HepG2 (cell line): ENCODE results near the gene CPN1. TPM values are rescaled to one million over a fixed set of nuclear protein-coding genes. Genes with fewer than 3 reads are reported as not detected.

Experiments
- EZH2 ChIP-seq: conservative IDR thresholded peaks from 2 replicates; pipeline ENCODE4 v1.6.1; 2012; ENCODE audit warnings: mild to moderate bottlenecking, low read depth, low read length, moderate library complexity
- NFIC ChIP-seq: IDR thresholded peaks from 2 replicates; pipeline ENCODE4 v1.6.1; 2012; ENCODE audit warnings: mild to moderate bottlenecking, low read length, inconsistent platforms
- NFKB2 ChIP-seq: sonication (generic); formaldehyde crosslinking; IDR thresholded peaks from 2 replicates; pipeline ENCODE4 v1.4.0; 2020; ENCODE audit warnings: missing genetic modification reagents, borderline replicate concordance
- RBFOX2 ChIP-seq: fragments of 200-400 bp; formaldehyde crosslinking; IDR thresholded peaks from 2 replicates; pipeline ENCODE4 v1.6.1; 2017; ENCODE audit warnings: low read depth, mild to moderate bottlenecking, low read length
- SIN3A ChIP-seq: IDR thresholded peaks from 2 replicates; pipeline ENCODE4 v1.6.1; 2011; ENCODE audit warnings: low read depth, mild to moderate bottlenecking, control low read depth, low read length, borderline replicate concordance
- ZBTB20 ChIP-seq: sonication (generic); formaldehyde crosslinking; IDR thresholded peaks from 2 replicates; pipeline ENCODE4 v1.8.1; 2023; ENCODE audit warnings: missing genetic modification reagents, low read depth, mild to moderate bottlenecking, borderline replicate concordance
- ZBTB7A ChIP-seq: sonication (generic); formaldehyde crosslinking; IDR thresholded peaks from 2 replicates; pipeline ENCODE4 v1.8.0; 2022; ENCODE audit warnings: mild to moderate bottlenecking, missing genetic modification reagents
- ZMYM3 ChIP-seq: sonication (generic); formaldehyde crosslinking; IDR thresholded peaks from 2 replicates; pipeline ENCODE4 v1.5.1; 2020; ENCODE audit warnings: mild to moderate bottlenecking, missing genetic modification reagents
- polyA plus RNA-seq, 8 experiments: library from polyadenylated mRNA; depleted of rRNA in 3 of 8; stranded (reverse) in 7 of 8; unstranded in 1 of 8; fragments of >200 nt; fragmentation: Illumina TruSeq in 4 of 8; extraction: Trizol in 4 of 8; gene quantifications; 2 replicates each; pipeline versions ENCODE4 v1.2.1 to v1.2.3, GENCODE V29; 2011 to 2016; ENCODE audit warnings: low read depth in 4 of 8, missing spikeins in 1 of 8, mixed read lengths in 1 of 8; ENCODE audit not compliant: insufficient read depth in 1 of 8
- total RNA-seq, 5 experiments: library from RNA; depleted of rRNA; stranded (reverse); fragments of >200 nt; fragmentation: Illumina TruSeq; extraction: Trizol; gene quantifications; 2 replicates each; pipeline ENCODE4 v1.2.3, GENCODE V29; 2016; ENCODE audit warnings: low read depth in 1 of 5
- TF ChIP-seq, protein P1 (sequence below): sonication (generic); formaldehyde crosslinking; IDR thresholded peaks from 2 replicates; pipeline ENCODE4 v1.4.0; 2020; ENCODE audit warnings: low read depth, mild to moderate bottlenecking, missing genetic modification reagents
- TF ChIP-seq, protein P2 (sequence below): IDR thresholded peaks from 2 replicates; pipeline ENCODE4 v1.6.1; 2016; ENCODE audit warnings: low read depth, control low read depth
- TF ChIP-seq, protein P3 (sequence below): sonication (generic); formaldehyde crosslinking; IDR thresholded peaks from 2 replicates; pipeline ENCODE4 v1.9.0; 2021; ENCODE audit warnings: missing genetic modification reagents, mild to moderate bottlenecking, borderline replicate concordance
- TF ChIP-seq, protein P4 (sequence below): sonication (generic); formaldehyde crosslinking; IDR thresholded peaks from 2 replicates; pipeline ENCODE4 v1.5.0; 2020; ENCODE audit warnings: mild to moderate bottlenecking, missing genetic modification reagents, borderline replicate concordance
- TF ChIP-seq, protein P5 (sequence below): sonication (generic); formaldehyde crosslinking; IDR thresholded peaks from 2 replicates; pipeline ENCODE4 v1.5.1; 2020; ENCODE audit warnings: mild to moderate bottlenecking, moderate library complexity, missing genetic modification reagents

The CPN1 gene
- total and polyA plus RNA-seq, 2 of the 13 experiments (the other 11 are each of a cell fraction or from before 2014, with no cell fraction given) = 17.3 to 35.1 TPM

DNA sequence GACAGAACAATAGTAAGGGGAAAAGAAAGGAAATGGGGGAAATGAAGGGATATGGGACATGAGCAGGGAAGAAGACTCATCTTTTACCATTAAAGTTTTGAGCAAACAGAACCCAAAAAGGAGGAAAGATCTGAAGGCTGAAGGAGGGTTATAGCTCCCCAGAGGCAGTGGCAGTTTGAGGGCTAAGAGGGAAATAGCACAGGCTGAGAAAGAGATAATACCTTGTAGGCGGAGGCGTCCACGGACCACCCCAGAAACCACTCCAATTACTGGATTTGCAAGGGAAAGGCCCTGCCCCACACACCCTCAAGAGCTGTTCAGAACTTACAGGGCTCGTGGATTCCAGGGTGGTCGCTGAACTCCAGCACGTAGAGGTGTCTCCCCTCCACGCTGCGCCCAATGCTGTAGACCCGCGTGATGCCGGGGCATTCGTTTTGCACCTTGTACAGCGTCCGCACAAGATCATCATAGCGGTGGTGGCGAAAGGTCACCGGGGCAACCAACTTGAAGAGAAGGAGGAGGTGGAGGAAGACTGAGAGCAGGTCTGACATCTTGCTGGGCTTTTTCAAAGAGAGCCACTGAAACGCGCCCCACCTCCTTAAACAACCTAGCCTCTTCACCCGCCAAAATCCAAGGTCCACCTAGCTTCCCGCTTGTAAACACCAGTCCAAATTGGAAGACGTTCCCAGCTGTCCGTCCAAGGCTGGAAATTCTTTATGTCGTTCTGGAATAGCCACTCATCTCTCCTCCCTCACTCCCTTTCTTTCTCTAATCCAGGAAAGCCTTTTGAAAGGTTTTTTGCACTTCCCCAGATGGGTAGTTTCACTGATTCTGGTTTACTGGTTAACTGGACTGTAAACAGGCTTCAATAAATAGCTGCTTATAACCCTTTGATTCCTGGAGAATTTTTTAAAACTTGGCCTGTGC, at the start of gene CPN1 (continued):
- TF ChIP-seq ZBTB20 (CRISPR knock-in tag) = peak; percentile 31; the same call in 1 of the 2 replicates
- 0 out of 2 replicates have a peak, but pooled peaks have one; percentile 42 for TF ChIP-seq SIN3A
- TF ChIP-seq NFIC = 0 out of 2 replicates have a peak, but pooled peaks have one; percentile 39
- TF ChIP-seq, protein P1, sequence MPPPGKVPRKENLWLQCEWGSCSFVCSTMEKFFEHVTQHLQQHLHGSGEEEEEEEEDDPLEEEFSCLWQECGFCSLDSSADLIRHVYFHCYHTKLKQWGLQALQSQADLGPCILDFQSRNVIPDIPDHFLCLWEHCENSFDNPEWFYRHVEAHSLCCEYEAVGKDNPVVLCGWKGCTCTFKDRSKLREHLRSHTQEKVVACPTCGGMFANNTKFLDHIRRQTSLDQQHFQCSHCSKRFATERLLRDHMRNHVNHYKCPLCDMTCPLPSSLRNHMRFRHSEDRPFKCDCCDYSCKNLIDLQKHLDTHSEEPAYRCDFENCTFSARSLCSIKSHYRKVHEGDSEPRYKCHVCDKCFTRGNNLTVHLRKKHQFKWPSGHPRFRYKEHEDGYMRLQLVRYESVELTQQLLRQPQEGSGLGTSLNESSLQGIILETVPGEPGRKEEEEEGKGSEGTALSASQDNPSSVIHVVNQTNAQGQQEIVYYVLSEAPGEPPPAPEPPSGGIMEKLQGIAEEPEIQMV (CRISPR knock-in tag) = peak; percentile 85; the same call in 1 of the 2 replicates
- TF ChIP-seq RBFOX2 = 0 out of 2 replicates have a peak, but pooled peaks have one; percentile 34
- TF ChIP-seq, protein P2, sequence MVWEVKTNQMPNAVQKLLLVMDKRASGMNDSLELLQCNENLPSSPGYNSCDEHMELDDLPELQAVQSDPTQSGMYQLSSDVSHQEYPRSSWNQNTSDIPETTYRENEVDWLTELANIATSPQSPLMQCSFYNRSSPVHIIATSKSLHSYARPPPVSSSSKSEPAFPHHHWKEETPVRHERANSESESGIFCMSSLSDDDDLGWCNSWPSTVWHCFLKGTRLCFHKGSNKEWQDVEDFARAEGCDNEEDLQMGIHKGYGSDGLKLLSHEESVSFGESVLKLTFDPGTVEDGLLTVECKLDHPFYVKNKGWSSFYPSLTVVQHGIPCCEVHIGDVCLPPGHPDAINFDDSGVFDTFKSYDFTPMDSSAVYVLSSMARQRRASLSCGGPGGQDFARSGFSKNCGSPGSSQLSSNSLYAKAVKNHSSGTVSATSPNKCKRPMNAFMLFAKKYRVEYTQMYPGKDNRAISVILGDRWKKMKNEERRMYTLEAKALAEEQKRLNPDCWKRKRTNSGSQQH = no peak
- TF ChIP-seq, protein P3, sequence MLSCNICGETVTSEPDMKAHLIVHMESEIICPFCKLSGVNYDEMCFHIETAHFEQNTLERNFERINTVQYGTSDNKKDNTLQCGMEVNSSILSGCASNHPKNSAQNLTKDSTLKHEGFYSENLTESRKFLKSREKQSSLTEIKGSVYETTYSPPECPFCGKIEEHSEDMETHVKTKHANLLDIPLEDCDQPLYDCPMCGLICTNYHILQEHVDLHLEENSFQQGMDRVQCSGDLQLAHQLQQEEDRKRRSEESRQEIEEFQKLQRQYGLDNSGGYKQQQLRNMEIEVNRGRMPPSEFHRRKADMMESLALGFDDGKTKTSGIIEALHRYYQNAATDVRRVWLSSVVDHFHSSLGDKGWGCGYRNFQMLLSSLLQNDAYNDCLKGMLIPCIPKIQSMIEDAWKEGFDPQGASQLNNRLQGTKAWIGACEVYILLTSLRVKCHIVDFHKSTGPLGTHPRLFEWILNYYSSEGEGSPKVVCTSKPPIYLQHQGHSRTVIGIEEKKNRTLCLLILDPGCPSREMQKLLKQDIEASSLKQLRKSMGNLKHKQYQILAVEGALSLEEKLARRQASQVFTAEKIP (CRISPR knock-in tag) = no peak
- TF ChIP-seq ZMYM3 (CRISPR knock-in tag) = no peak
- peak; percentile 40; the same call in 1 of the 2 replicates for TF ChIP-seq NFKB2 (CRISPR knock-in tag)
- 0 out of 2 replicates have a peak, but pooled peaks have one; percentile 49 for TF ChIP-seq ZBTB7A (CRISPR knock-in tag)
- no peak for TF ChIP-seq EZH2
- TF ChIP-seq, protein P4, sequence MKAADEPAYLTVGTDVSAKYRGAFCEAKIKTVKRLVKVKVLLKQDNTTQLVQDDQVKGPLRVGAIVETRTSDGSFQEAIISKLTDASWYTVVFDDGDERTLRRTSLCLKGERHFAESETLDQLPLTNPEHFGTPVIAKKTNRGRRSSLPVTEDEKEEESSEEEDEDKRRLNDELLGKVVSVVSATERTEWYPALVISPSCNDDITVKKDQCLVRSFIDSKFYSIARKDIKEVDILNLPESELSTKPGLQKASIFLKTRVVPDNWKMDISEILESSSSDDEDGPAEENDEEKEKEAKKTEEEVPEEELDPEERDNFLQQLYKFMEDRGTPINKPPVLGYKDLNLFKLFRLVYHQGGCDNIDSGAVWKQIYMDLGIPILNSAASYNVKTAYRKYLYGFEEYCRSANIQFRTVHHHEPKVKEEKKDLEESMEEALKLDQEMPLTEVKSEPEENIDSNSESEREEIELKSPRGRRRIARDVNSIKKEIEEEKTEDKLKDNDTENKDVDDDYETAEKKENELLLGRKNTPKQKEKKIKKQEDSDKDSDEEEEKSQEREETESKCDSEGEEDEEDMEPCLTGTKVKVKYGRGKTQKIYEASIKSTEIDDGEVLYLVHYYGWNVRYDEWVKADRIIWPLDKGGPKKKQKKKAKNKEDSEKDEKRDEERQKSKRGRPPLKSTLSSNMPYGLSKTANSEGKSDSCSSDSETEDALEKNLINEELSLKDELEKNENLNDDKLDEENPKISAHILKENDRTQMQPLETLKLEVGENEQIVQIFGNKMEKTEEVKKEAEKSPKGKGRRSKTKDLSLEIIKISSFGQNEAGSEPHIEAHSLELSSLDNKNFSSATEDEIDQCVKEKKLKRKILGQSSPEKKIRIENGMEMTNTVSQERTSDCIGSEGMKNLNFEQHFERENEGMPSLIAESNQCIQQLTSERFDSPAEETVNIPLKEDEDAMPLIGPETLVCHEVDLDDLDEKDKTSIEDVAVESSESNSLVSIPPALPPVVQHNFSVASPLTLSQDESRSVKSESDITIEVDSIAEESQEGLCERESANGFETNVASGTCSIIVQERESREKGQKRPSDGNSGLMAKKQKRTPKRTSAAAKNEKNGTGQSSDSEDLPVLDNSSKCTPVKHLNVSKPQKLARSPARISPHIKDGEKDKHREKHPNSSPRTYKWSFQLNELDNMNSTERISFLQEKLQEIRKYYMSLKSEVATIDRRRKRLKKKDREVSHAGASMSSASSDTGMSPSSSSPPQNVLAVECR (CRISPR knock-in tag) = peak; percentile 54; the same call in 1 of the 2 replicates
- TF ChIP-seq, protein P5, sequence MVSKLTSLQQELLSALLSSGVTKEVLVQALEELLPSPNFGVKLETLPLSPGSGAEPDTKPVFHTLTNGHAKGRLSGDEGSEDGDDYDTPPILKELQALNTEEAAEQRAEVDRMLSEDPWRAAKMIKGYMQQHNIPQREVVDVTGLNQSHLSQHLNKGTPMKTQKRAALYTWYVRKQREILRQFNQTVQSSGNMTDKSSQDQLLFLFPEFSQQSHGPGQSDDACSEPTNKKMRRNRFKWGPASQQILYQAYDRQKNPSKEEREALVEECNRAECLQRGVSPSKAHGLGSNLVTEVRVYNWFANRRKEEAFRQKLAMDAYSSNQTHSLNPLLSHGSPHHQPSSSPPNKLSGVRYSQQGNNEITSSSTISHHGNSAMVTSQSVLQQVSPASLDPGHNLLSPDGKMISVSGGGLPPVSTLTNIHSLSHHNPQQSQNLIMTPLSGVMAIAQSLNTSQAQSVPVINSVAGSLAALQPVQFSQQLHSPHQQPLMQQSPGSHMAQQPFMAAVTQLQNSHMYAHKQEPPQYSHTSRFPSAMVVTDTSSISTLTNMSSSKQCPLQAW (CRISPR knock-in tag) = peak; percentile 77
